IMR-90 (cell line): ENCODE measurements around the gene CYREN. TPM values are rescaled to one million over a fixed set of nuclear protein-coding genes. Genes with fewer than 3 reads are reported as not detected.

Source experiments
- ATAC-seq: fragments of 200-7000 bp; cut with Tn5 transposase; 2 replicates; pipeline ENCODE4 v1.9.1; 2020; ENCODE audit warnings: low read depth, mild to moderate bottlenecking, moderate library complexity
- BruUV-seq: library from RNA; stranded (reverse); fragments of 400-500 nt; replicated peaks from 2 replicates; lab custom pipeline; 2021; lab: Mats Ljungman, UMichigan
- CTCF ChIA-PET: fragments of 300-600 bp; formaldehyde crosslinking; extraction: SDS; loops from one replicate; lab custom pipeline; 2021; ENCODE audit warnings: antibody characterized with exemption; lab: Yijun Ruan, JAX
- POLR2A ChIA-PET: fragments of 300-600 bp; sonication (Branson Sonifier 250); formaldehyde crosslinking; loops from one replicate; lab custom pipeline; 2022; ENCODE audit warnings: antibody characterized with exemption; ENCODE audit not compliant: unreplicated experiment; lab: Charles Lee
- DNase-seq: peaks from one replicate; pipeline ENCODE4 v3.0.0; 2013
- H2AFZ ChIP-seq: replicated peaks from 2 replicates; pipeline ENCODE3; 2013; ENCODE audit warnings: low read length, mild to moderate bottlenecking; ENCODE audit not compliant: poor library complexity
- H2AK5ac ChIP-seq: 2 replicates; pipeline ENCODE4 v1.6.1; 2013; ENCODE audit warnings: low read depth, low read length, inconsistent platforms
- H2AK9ac ChIP-seq: replicated peaks from 2 replicates; pipeline ENCODE3; 2013; ENCODE audit warnings: mild to moderate bottlenecking, low read depth, low read length, moderate library complexity; ENCODE audit not compliant: poor library complexity
- H2BK120ac ChIP-seq: 2 replicates; pipeline ENCODE4 v1.6.1; 2013; ENCODE audit warnings: low read depth, low read length, inconsistent platforms
- H2BK15ac ChIP-seq: 3 replicates; pipeline ENCODE4 v1.6.1; 2013; ENCODE audit warnings: low read depth, low read length, inconsistent platforms
- H2BK20ac ChIP-seq: 2 replicates; pipeline ENCODE4 v1.6.1; 2013; ENCODE audit warnings: low read depth, mild to moderate bottlenecking, inconsistent platforms, low read length, moderate library complexity
- H2BK5ac ChIP-seq: 2 replicates; pipeline ENCODE4 v1.6.1; 2013; ENCODE audit warnings: mild to moderate bottlenecking, low read depth, low read length, inconsistent platforms; ENCODE audit not compliant: poor library complexity, severe bottlenecking
- H3K14ac ChIP-seq: replicated peaks from 2 replicates; pipeline ENCODE4 v1.6.1; 2013; ENCODE audit warnings: low read depth, low read length, inconsistent platforms
- H3K18ac ChIP-seq: 2 replicates; pipeline ENCODE4 v1.6.1; 2013; ENCODE audit warnings: low read depth, low read length, control low read depth
- H3K23ac ChIP-seq: 2 replicates; pipeline ENCODE4 v1.6.1; 2013; ENCODE audit warnings: low read depth, low read length, inconsistent platforms
- H3K27ac ChIP-seq: 2 replicates; pipeline ENCODE4 v1.5.1; 2013; ENCODE audit warnings: mild to moderate bottlenecking, control low read depth, low read length; ENCODE audit not compliant: insufficient read depth
- H3K27me3 ChIP-seq: 2 replicates; pipeline ENCODE4 v1.6.1; 2013; ENCODE audit warnings: low read length; ENCODE audit not compliant: control insufficient read depth, insufficient read depth
- H3K36me3 ChIP-seq: 2 replicates; pipeline ENCODE4 v1.6.1; 2013; ENCODE audit warnings: low read length, mixed read lengths; ENCODE audit not compliant: control insufficient read depth, insufficient read depth
- H3K4ac ChIP-seq: 2 replicates; pipeline ENCODE4 v1.6.1; 2013; ENCODE audit warnings: low read depth, low read length, inconsistent platforms
- H3K4me1 ChIP-seq: 2 replicates; pipeline ENCODE4 v1.6.1; 2013; ENCODE audit warnings: low read length, mixed read lengths; ENCODE audit not compliant: control insufficient read depth, insufficient read depth
- H3K4me2 ChIP-seq: 2 replicates; pipeline ENCODE4 v1.6.1; 2013; ENCODE audit warnings: low read depth, mild to moderate bottlenecking, control low read depth, low read length, moderate library complexity
- H3K4me3 ChIP-seq: 2 replicates; pipeline ENCODE4 v1.5.1; 2013; ENCODE audit warnings: low read depth, mild to moderate bottlenecking, control low read depth, low read length, moderate library complexity; ENCODE audit not compliant: insufficient read depth
- H3K56ac ChIP-seq: 2 replicates; pipeline ENCODE4 v1.6.1; 2013; ENCODE audit warnings: low read length, inconsistent platforms; ENCODE audit not compliant: insufficient read depth; ENCODE audit errors: extremely low read depth
- H3K79me1 ChIP-seq, 2 experiments: 2 replicates each; pipeline ENCODE4 v1.6.1; 2013; ENCODE audit warnings: low read length in 2 of 2, inconsistent platforms in 1 of 2, low read depth in 1 of 2
- H3K9ac ChIP-seq: 2 replicates; pipeline ENCODE4 v1.6.1; 2013; ENCODE audit warnings: low read depth, low read length, control low read depth
- H3K9me1 ChIP-seq: 2 replicates; pipeline ENCODE4 v1.6.1; 2013; ENCODE audit warnings: low read length, inconsistent platforms; ENCODE audit not compliant: insufficient read depth
- H3K9me3 ChIP-seq: 2 replicates; pipeline ENCODE4 v1.6.1; 2013; ENCODE audit warnings: low read length; ENCODE audit not compliant: control insufficient read depth, insufficient read depth
- H4K20me1 ChIP-seq: 2 replicates; pipeline ENCODE4 v1.6.1; 2013; ENCODE audit warnings: low read length, inconsistent platforms; ENCODE audit not compliant: insufficient read depth
- H4K5ac ChIP-seq: 2 replicates; pipeline ENCODE4 v1.6.1; 2013; ENCODE audit warnings: mild to moderate bottlenecking, low read depth, low read length, control low read depth
- H4K8ac ChIP-seq, 2 experiments: 2 replicates each; pipeline ENCODE4 v1.6.1; 2013; ENCODE audit warnings: low read depth in 2 of 2, low read length in 2 of 2, control low read depth in 1 of 2, inconsistent platforms in 1 of 2
- H4K91ac ChIP-seq: 2 replicates; pipeline ENCODE4 v1.6.1; 2013; ENCODE audit warnings: low read depth, low read length, inconsistent platforms; ENCODE audit not compliant: insufficient read depth
- BHLHE40 ChIP-seq: fragments of 150-350 bp; IDR thresholded peaks from 2 replicates; pipeline ENCODE4 v1.6.1; 2016; ENCODE audit warnings: mild to moderate bottlenecking, low read depth, low read length
- CEBPB ChIP-seq: IDR thresholded peaks from 2 replicates; pipeline ENCODE4 v1.6.1; 2012; ENCODE audit warnings: low read depth, low read length, improper control_type of control experiment
- CHD1 ChIP-seq: IDR thresholded peaks from 2 replicates; pipeline ENCODE4 v1.6.1; 2012; ENCODE audit warnings: low read depth, low read length, improper control_type of control experiment
- CTCF ChIP-seq: conservative IDR thresholded peaks from 2 replicates; pipeline ENCODE4 v1.5.1; 2012; ENCODE audit warnings: mild to moderate bottlenecking, low read depth, low read length, improper control_type of control experiment
- FOS ChIP-seq: fragments of 150-350 bp; IDR thresholded peaks from 2 replicates; pipeline ENCODE4 v1.6.1; 2016; ENCODE audit warnings: low read depth, low read length
- MAFK ChIP-seq: IDR thresholded peaks from 2 replicates; pipeline ENCODE4 v1.6.1; 2012; ENCODE audit warnings: low read depth, low read length, improper control_type of control experiment
- MAZ ChIP-seq: IDR thresholded peaks from 2 replicates; pipeline ENCODE4 v1.6.1; 2012; ENCODE audit warnings: low read depth, mild to moderate bottlenecking, low read length, improper control_type of control experiment, moderate library complexity, borderline replicate concordance
- MXI1 ChIP-seq: IDR thresholded peaks from 2 replicates; pipeline ENCODE4 v1.6.1; 2012; ENCODE audit warnings: low read depth, mild to moderate bottlenecking, low read length, moderate library complexity, borderline replicate concordance
- NFE2L2 ChIP-seq: fragments of 150-350 bp; IDR thresholded peaks from 2 replicates; pipeline ENCODE4 v1.6.1; 2016; ENCODE audit warnings: low read depth, mild to moderate bottlenecking, low read length
- POLR2A ChIP-seq: IDR thresholded peaks from 2 replicates; pipeline ENCODE4 v1.6.1; 2012; ENCODE audit warnings: mild to moderate bottlenecking, low read depth, low read length
- RAD21 ChIP-seq: IDR thresholded peaks from 2 replicates; pipeline ENCODE4 v1.6.1; 2012; ENCODE audit warnings: low read length, improper control_type of control experiment
- RCOR1 ChIP-seq: IDR thresholded peaks from 2 replicates; pipeline ENCODE4 v1.6.1; 2012; ENCODE audit warnings: mild to moderate bottlenecking, low read length, improper control_type of control experiment; ENCODE audit not compliant: insufficient replicate concordance
- RFX5 ChIP-seq: IDR thresholded peaks from 2 replicates; pipeline ENCODE4 v1.8.0; 2012; ENCODE audit warnings: low read depth, mild to moderate bottlenecking, low read length, moderate library complexity
- SMC3 ChIP-seq: fragments of 150-350 bp; IDR thresholded peaks from 2 replicates; pipeline ENCODE4 v1.6.1; 2016; ENCODE audit warnings: low read depth, mild to moderate bottlenecking, antibody characterized with exemption, low read length, moderate library complexity
- WGBS, 2 experiments: methylation state at CpG; one replicate each; pipeline versions ENCODE4 v1.1.5 to v1.1.7; 2013; ENCODE audit warnings: missing lambda C conversion rate in 2 of 2; ENCODE audit not compliant: insufficient read length in 1 of 2; ENCODE audit errors: extremely low coverage in 2 of 2; 5-methylcytosine and 5-hydroxymethylcytosine counted together
- dilution Hi-C: fragments of 300-500 bp; cut with HindIII; formaldehyde crosslinking; loops from one replicate; pipeline ENCODE4 v1.14.3; 2018; ENCODE audit warnings: low sequenced_read_pairs; ENCODE audit not compliant: unreplicated experiment
- in situ Hi-C: fragments of 300-500 bp; cut with MboI; formaldehyde crosslinking; loops from 3 replicates; pipeline ENCODE4 v1.14.3; 2019; ENCODE audit warnings: low sequenced_read_pairs, inconsistent platforms, mixed read lengths
- intact Hi-C: fragments of 100-400 bp; cut with micrococcal nuclease; formaldehyde crosslinking; loops from 2 replicates; pipeline ENCODE4 v1.10.0; 2022
- polyA plus RNA-seq, 3 experiments: library from polyadenylated mRNA; depleted of rRNA; stranded (reverse); fragments of >200 nt; gene quantifications; 2 replicates each; pipeline ENCODE4 v1.2.3, GENCODE V29; 2012; ENCODE audit warnings: low replicate concordance in 1 of 3
- total RNA-seq: library from RNA; depleted of rRNA; stranded (reverse); fragments of >200 nt; gene quantifications from 2 replicates; pipeline ENCODE4 v1.2.3, GENCODE V29; 2012

The CYREN gene
- total and polyA plus RNA-seq, 2 of the 4 experiments (the other 2 are of a cell fraction) = 26.5 to 29.2 TPM

GRCh38 chr7:135162382-135163001 lies 8.0 kb downstream of the CYREN start (continued):
- TF ChIP-seq CTCF = no peak
- no peak for TF ChIP-seq CHD1
- no peak for TF ChIP-seq POLR2A
- no peak for TF ChIP-seq MAFK

GRCh38 chr7:135161669-135162068 lies 8.8 kb downstream of the CYREN start:
- dilution Hi-C loops = no loop called here
- Histone ChIP-seq H3K23ac (no peak overlapping the region), H3K14ac (no peak overlapping the region), H3K27me3 (no peaks in the 10 kb centered on the region), H2BK120ac (no peak overlapping the region), H3K56ac (no peak overlapping the region), H2BK15ac (0 out of 3 replicates have a peak overlapping the region, but pooled peaks have one; percentile 2), H3K36me3 (peaks cover 24% of the 10 kb centered on the region), H3K9ac (no peak overlapping the region), H4K8ac (no peak overlapping the region; a peak in 1 of 4 replicates), H4K5ac (no peak overlapping the region), H3K79me1 (peaks cover 0 to 40% of the 10 kb centered on the region in 2 experiments; a peak in 3 of 4 replicates), H4K20me1 (no peaks in the 10 kb centered on the region), H3K4ac (no peak overlapping the region), H4K91ac (no peak overlapping the region), H3K4me1 (peaks cover 16% of the 10 kb centered on the region), H3K4me2 (no peak overlapping the region), H3K4me3 (no peak overlapping the region), H3K18ac (no peak overlapping the region), H2AK5ac (no peak overlapping the region), H3K9me3 (no peaks in the 10 kb centered on the region), H2BK20ac (no peak overlapping the region), H2AFZ (no peak overlapping the region), H3K9me1 (peaks cover 4% of the 10 kb centered on the region), H2BK5ac (no peak overlapping the region), H2AK9ac (no peak overlapping the region), H3K27ac (no peak overlapping the region)
- in situ Hi-C loops = loop anchor here (10.0 kb wide), 2 partner anchors 177 to 477 kb away; partner anchors contain the start of gene AGBL3
- CTCF ChIA-PET = interaction anchor here (1.0 kb wide), 1 partner anchor 9 kb away, joined by 3 read pairs; the partner anchor contains the start of gene CYREN
- POLR2A ChIA-PET = no interaction called here
- DNase-seq (no peak), ATAC-seq (no peak)
- 75% methylated on average over 1 of the region's 6 CpGs; no CpG with 5 or more reads in 1 of the 2 experiments for WGBS, 2 experiments
- intact Hi-C loops = no loop called here
- BruUV-seq = no TSS peak
- TF ChIP-seq CHD1 = no peak
- TF ChIP-seq RFX5 = no peak
- TF ChIP-seq SMC3 = no peak
- TF ChIP-seq MAZ = no peak
- TF ChIP-seq CTCF = no peak
- TF ChIP-seq NFE2L2 = no peak
- no peak for TF ChIP-seq CEBPB
- TF ChIP-seq RAD21 = no peak
- TF ChIP-seq MXI1 = no peak
- TF ChIP-seq RCOR1 = no peak
- TF ChIP-seq FOS = no peak
- TF ChIP-seq BHLHE40 = no peak
